NCI-H2227 treated with DMSO at 0.1 percent for 48 hours (cell line): ENCODE data around the gene CUX1.
"Not testable (repeated sequence)": the region's sequence is repeated elsewhere in the genome, so short reads cannot be mapped to it uniquely, and the experiment has no call there.

ENCODE experiments used
- DNase-seq: peaks from one replicate; lab custom pipeline; 2025; lab: John Stamatoyannopoulos, UW

Gene CUX1

GRCh38 chr7:102099474-102099873 is 282.0 kb downstream of the CUX1 start:
- DNase-seq = no peak

GRCh38 chr7:102101111-102101551 is 283.7 kb downstream of the CUX1 start:
- DNase-seq = no peak

GRCh38 chr7:102101926-102102325 is 284.5 kb downstream of the CUX1 start:
- DNase-seq = no peak

- no peak for DNase-seq
These were observed 285.6 kb downstream of the CUX1 start for GRCh38 chr7:102103027-102103372.

GRCh38 chr7:102104245-102104644 is 286.8 kb downstream of the CUX1 start:
- DNase-seq = no peak

- DNase-seq = no peak
These were observed 289.2 kb downstream of the CUX1 start for GRCh38 chr7:102106625-102107024.

GRCh38 chr7:102107474-102108104 is 290.2 kb downstream of the CUX1 start:
- no peak for DNase-seq

- DNase-seq = no peak
These were observed 293.9 kb downstream of the CUX1 start for GRCh38 chr7:102111061-102112041.

- no peak for DNase-seq
These were observed 297.8 kb downstream of the CUX1 start for GRCh38 chr7:102115181-102115580.

- DNase-seq = no peak
These were observed 298.5 kb downstream of the CUX1 start for GRCh38 chr7:102115931-102116330.

GRCh38 chr7:102117743-102118142 is 300.3 kb downstream of the CUX1 start:
- no peak for DNase-seq

- DNase-seq = no peak
These were observed 301.8 kb downstream of the CUX1 start for GRCh38 chr7:102119213-102119651.

- no peak for DNase-seq
These were observed 302.5 kb downstream of the CUX1 start for GRCh38 chr7:102119925-102120324.

- no peak for DNase-seq
These were observed 303.3 kb downstream of the CUX1 start for GRCh38 chr7:102120666-102121195.

- DNase-seq = no peak
These were observed 304.6 kb downstream of the CUX1 start for GRCh38 chr7:102122026-102122425.

- DNase-seq = no peak
These were observed 307.7 kb downstream of the CUX1 start for GRCh38 chr7:102125127-102125596.

- no peak for DNase-seq
These were observed 310.9 kb downstream of the CUX1 start for GRCh38 chr7:102128303-102128702.

GRCh38 chr7:102129636-102130370 is 312.4 kb downstream of the CUX1 start:
- no peak for DNase-seq

- DNase-seq = no peak
These were observed 314.9 kb downstream of the CUX1 start for GRCh38 chr7:102132209-102132752.

- DNase-seq = no peak
These were observed 321.2 kb downstream of the CUX1 start for GRCh38 chr7:102138676-102139075.

- DNase-seq = no peak
These were observed 323.5 kb downstream of the CUX1 start for GRCh38 chr7:102140952-102141370.

- DNase-seq = not testable (repeated sequence)
These were observed 325.0 kb downstream of the CUX1 start for GRCh38 chr7:102142433-102142832.
